OCI-LY7 (cell line): ENCODE results near the gene MCCD1. TPM values are rescaled to one million over a fixed set of nuclear protein-coding genes. Genes with fewer than 3 reads are reported as not detected.
"Not testable (repeated sequence)": the region's sequence is repeated elsewhere in the genome, so short reads cannot be mapped to it uniquely, and the experiment has no call there.

ENCODE experiments used
- BruUV-seq: library from RNA; stranded (reverse); fragments of 400-500 nt; replicated peaks from 2 replicates; lab custom pipeline; 2021; lab: Mats Ljungman, UMichigan
- CTCF ChIA-PET: fragments of 300-600 bp; sonication (Branson Sonifier 250); formaldehyde crosslinking; loops from one replicate; lab custom pipeline; 2022; ENCODE audit warnings: antibody characterized with exemption; ENCODE audit not compliant: unreplicated experiment; lab: Charles Lee
- POLR2A ChIA-PET: fragments of 300-600 bp; sonication (Branson Sonifier 250); formaldehyde crosslinking; loops from one replicate; lab custom pipeline; 2022; ENCODE audit warnings: antibody characterized with exemption; lab: Charles Lee
- DNase-seq: peaks from one replicate; pipeline ENCODE4 v3.0.0-alpha.2; 2015; ENCODE audit warnings: low spot score
- H2AFZ ChIP-seq: fragments of 200-600 bp; sonication (generic), shearing (Covaris generic); 2 replicates; pipeline ENCODE4 v1.6.1; 2014; ENCODE audit warnings: mild to moderate bottlenecking, antibody characterized with exemption, low read length, moderate library complexity
- H3K27ac ChIP-seq: fragments of 200-600 bp; sonication (generic); 2 replicates; pipeline ENCODE4 v1.5.1; 2014; ENCODE audit warnings: mixed run types, low read depth, mild to moderate bottlenecking, moderate library complexity, low read length, inconsistent platforms; ENCODE audit not compliant: poor library complexity, severe bottlenecking
- H3K36me3 ChIP-seq: fragments of 200-600 bp; sonication (generic); 2 replicates; pipeline ENCODE4 v1.6.1; 2014; ENCODE audit warnings: mild to moderate bottlenecking, antibody characterized with exemption, low read length, moderate library complexity, mixed read lengths; ENCODE audit not compliant: insufficient read depth
- H3K4me1 ChIP-seq: fragments of 200-600 bp; sonication (generic); 2 replicates; pipeline ENCODE4 v1.5.1; 2014; ENCODE audit warnings: mild to moderate bottlenecking, low read length; ENCODE audit not compliant: insufficient read depth, poor library complexity, severe bottlenecking
- H3K4me2 ChIP-seq: fragments of 200-600 bp; sonication (generic); 2 replicates; pipeline ENCODE4 v1.6.1; 2014; ENCODE audit warnings: mild to moderate bottlenecking, low read length
- H3K4me3 ChIP-seq: fragments of 200-600 bp; sonication (generic); 2 replicates; pipeline ENCODE4 v1.5.1; 2014; ENCODE audit warnings: mild to moderate bottlenecking, low read depth, low read length; ENCODE audit not compliant: poor library complexity, severe bottlenecking
- H3K79me2 ChIP-seq: fragments of 200-600 bp; sonication (generic); 2 replicates; pipeline ENCODE4 v1.6.1; 2016; ENCODE audit warnings: low read depth, mild to moderate bottlenecking, low read length, moderate library complexity, mixed read lengths; ENCODE audit not compliant: insufficient read depth
- H3K9me2 ChIP-seq: fragments of 200-600 bp; sonication (generic); 2 replicates; pipeline ENCODE4 v1.6.1; 2016; ENCODE audit warnings: mild to moderate bottlenecking, low read length, mixed read lengths; ENCODE audit not compliant: insufficient read depth
- H3K9me3 ChIP-seq: fragments of 200-600 bp; sonication (generic); 2 replicates; pipeline ENCODE4 v1.6.1; 2014; ENCODE audit warnings: mild to moderate bottlenecking, mixed run types, low read length, mixed read lengths
- H4K20me1 ChIP-seq: fragments of 200-600 bp; sonication (generic); 2 replicates; pipeline ENCODE4 v1.6.1; 2014; ENCODE audit warnings: mild to moderate bottlenecking, antibody characterized with exemption, low read length, moderate library complexity, mixed read lengths; ENCODE audit not compliant: insufficient read depth
- CTCF ChIP-seq: fragments of 200-600 bp; sonication (generic); conservative IDR thresholded peaks from 2 replicates; pipeline ENCODE4 v1.5.1; 2014; ENCODE audit warnings: mild to moderate bottlenecking, antibody characterized with exemption, low read length, moderate library complexity, mixed read lengths
- EZH2phosphoT487 ChIP-seq: fragments of 200-600 bp; sonication (generic); IDR thresholded peaks from 2 replicates; pipeline ENCODE4 v1.6.1; 2018; ENCODE audit warnings: low read depth, borderline replicate concordance, mild to moderate bottlenecking, mixed run types, antibody characterized with exemption, low read length, moderate library complexity, mixed read lengths
- intact Hi-C: fragments of 100-400 bp; cut with micrococcal nuclease; formaldehyde crosslinking; loops from one replicate; pipeline ENCODE4 v1.10.0; 2022; ENCODE audit not compliant: unreplicated experiment
- total RNA-seq, 2 experiments: library from RNA; depleted of rRNA in 1 of 2; stranded (reverse); fragments of >200 nt in 1 of 2; shearing (Covaris generic) in 1 of 2; gene quantifications; 2 replicates each; pipeline ENCODE4 v1.2.3, GENCODE V29; 2014 to 2022

Gene MCCD1
- total RNA-seq, 2 experiments from 2014 or later = not detected

GRCh38 chr6:31496826-31497225 is 31.9 kb upstream of the MCCD1 start:
- Histone ChIP-seq H3K27ac (peak overlapping the region; percentile 78), H3K36me3 (peaks cover 15% of the 10 kb centered on the region), H3K4me3 (peak overlapping the region; percentile 82), H3K4me2 (peak overlapping the region; percentile 98), H3K79me2 (peaks cover 78% of the 10 kb centered on the region), H3K4me1 (peaks cover 28% of the 10 kb centered on the region)
- H3K9me2 ChIP-seq, BruUV-seq, CTCF ChIA-PET, H2AFZ ChIP-seq, H4K20me1 ChIP-seq, H3K9me3 ChIP-seq: not testable (repeated sequence)
- POLR2A ChIA-PET = interaction anchor here (0.7 to 3.4 kb wide), 2 partner anchors 45 to 882 kb away, joined by 6 to 20 read pairs; partner anchors contain the start of gene DDX39B
- DNase-seq = peak; percentile 19
- TF ChIP-seq CTCF = peak; percentile 31; the same call in 1 of the 2 replicates
- intact Hi-C loops = loop anchor here (10.0 kb wide), 2 partner anchors 338 to 812 kb away; partner anchors contain the start of gene PPP1R18

- no TSS peak for BruUV-seq
- CTCF ChIA-PET = no interaction called here
Observed at GRCh38 chr6:31497531-31498476, 31.0 kb upstream of the MCCD1 start, which contains the start of gene MICB. TSS of gene MICB (plus strand) at chr6:31498145. CDS start at chr6:31498194, 49 bp downstream.

More at GRCh38 chr6:31497531-31498476, 31.0 kb upstream of the MCCD1 start, which contains the start of gene MICB:
- Histone ChIP-seq H3K9me2 (no peaks in the 10 kb centered on the region), H2AFZ (no peak within 1 kb of the TSS), H3K79me2 (peaks cover 81% of the 10 kb centered on the region), H4K20me1 (no peaks in the 10 kb centered on the region), H3K36me3 (peaks cover 21% of the 10 kb centered on the region), H3K27ac (peak within 1 kb of the TSS; percentile 78), H3K4me1 (peaks cover 21% of the 10 kb centered on the region), H3K9me3 (no peaks in the 10 kb centered on the region), H3K4me3 (peak within 1 kb of the TSS; percentile 82), H3K4me2 (peak within 1 kb of the TSS; percentile 98)
- POLR2A ChIA-PET = interaction anchor here (0.5 to 3.4 kb wide), 4 partner anchors 44 to 647 kb away, joined by 3 to 20 read pairs (median 4); partner anchors contain the start of gene DDX39B
- no peak for TF ChIP-seq EZH2phosphoT487
- TF ChIP-seq CTCF = no peak
- DNase-seq = peak; percentile 86
- intact Hi-C loops = loop anchor here (10.0 kb wide), 2 partner anchors 337 to 813 kb away; partner anchors contain the start of gene PPP1R18
